Measurements from ENCODE around the gene ZNF23. TPM values are rescaled to one million over a fixed set of nuclear protein-coding genes. Genes with fewer than 3 reads are reported as not detected.

Gene ZNF23
- total RNA-seq, 2 experiments from 2014 or later = 11.1 to 11.5 TPM

GRCh38 chr16:71404364-71404763 lies 57.7 kb downstream of the ZNF23 start:
- Mint-ChIP-seq H3K36me3 (no peaks in the 10 kb centered on the region), H3K27ac (no peak overlapping the region), H3K27me3 (peaks cover 18% of the 10 kb centered on the region), H3K4me1 (peaks cover 17% of the 10 kb centered on the region), H3K9me3 (no peaks in the 10 kb centered on the region), H3K4me3 (no peak overlapping the region)
- DNase-seq = no peak

- Mint-ChIP-seq H3K27ac (no peak overlapping the region), H3K27me3 (peaks cover 12% of the 10 kb centered on the region), H3K4me1 (peaks cover 14% of the 10 kb centered on the region), H3K9me3 (no peaks in the 10 kb centered on the region), H3K4me3 (no peak overlapping the region), H3K36me3 (no peaks in the 10 kb centered on the region)
- DNase-seq = no peak
Observed at GRCh38 chr16:71402674-71403073, 59.4 kb downstream of the ZNF23 start.

- H3K27ac Mint-ChIP-seq = no peak overlapping the region
- no peak for DNase-seq
- no peaks in the 10 kb centered on the region for H3K36me3 Mint-ChIP-seq
- peaks cover 12% of the 10 kb centered on the region for H3K4me1 Mint-ChIP-seq
- H3K27me3 Mint-ChIP-seq = peaks cover 12% of the 10 kb centered on the region
- no peaks in the 10 kb centered on the region for H3K9me3 Mint-ChIP-seq
- H3K4me3 Mint-ChIP-seq = no peak overlapping the region
Observed at GRCh38 chr16:71402007-71402406, 60.0 kb downstream of the ZNF23 start.

- Mint-ChIP-seq H3K27ac (no peak overlapping the region), H3K36me3 (no peaks in the 10 kb centered on the region), H3K9me3 (no peaks in the 10 kb centered on the region), H3K4me1 (no peaks in the 10 kb centered on the region), H3K4me3 (no peak overlapping the region), H3K27me3 (peaks cover 3% of the 10 kb centered on the region)
- no peak for DNase-seq
Observed at GRCh38 chr16:71399801-71400563, 62.1 kb downstream of the ZNF23 start.

Other genes with a start within 250 kb of the ZNF23 start
- not detected for gene HYDIN, start 231.5 kb downstream of the ZNF23 start, total RNA-seq
- gene CMTR2, start 172.8 kb downstream of the ZNF23 start, total RNA-seq = 10 to 100 TPM; 18.5 to 20.8 TPM
- not detected for gene CALB2, start 103.5 kb downstream of the ZNF23 start, total RNA-seq
- gene TLE7, start 20.2 kb downstream of the ZNF23 start, total RNA-seq = not detected
- gene ZNF19, start 27.1 kb upstream of the ZNF23 start, total RNA-seq = 1 to 10 TPM; 3.0 to 3.6 TPM
- under 1 TPM in 1 of 2 experiments, not detected in 1; 0.19 TPM for gene CHST4, start 64.2 kb upstream of the ZNF23 start, total RNA-seq
- not detected for gene TAT, start 114.8 kb upstream of the ZNF23 start, total RNA-seq
- gene MARVELD3, start 163.9 kb upstream of the ZNF23 start, total RNA-seq = not detected

Data from activated naive CD8-positive, alpha-beta T cell treated with anti-CD3 and anti-CD28 coated beads for 36 hours (primary cell).